Erythroblast (primary cell): Measurements from ENCODE around the gene PPP1CB.

Source experiments
- GATA1 ChIP-seq: IDR thresholded peaks from 2 replicates; pipeline ENCODE4 v1.6.1; 2011; ENCODE audit warnings: low read depth, mild to moderate bottlenecking, control low read depth, low read length, moderate library complexity
- POLR2A ChIP-seq: IDR thresholded peaks from 2 replicates; pipeline ENCODE4 v1.6.1; 2011; ENCODE audit warnings: mild to moderate bottlenecking, low read length

DNA sequence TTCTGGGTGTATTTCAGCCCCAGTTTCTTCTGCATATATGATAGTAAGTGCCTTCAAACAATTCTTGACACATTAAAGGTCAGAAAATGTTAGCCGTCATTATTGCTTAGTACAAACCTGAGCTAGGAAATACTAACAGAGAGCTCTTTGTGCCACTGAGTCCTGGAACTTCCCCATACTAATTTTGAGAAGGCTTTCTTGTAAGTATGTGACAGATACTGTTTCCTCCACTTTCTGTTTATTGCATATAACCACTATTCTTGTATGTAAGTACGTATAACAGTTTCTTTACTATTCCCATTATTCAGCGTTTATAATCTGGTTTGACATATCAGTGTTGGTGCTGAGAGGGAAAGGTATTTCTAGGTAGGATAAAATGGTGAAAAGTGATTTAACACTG, 9.8 kb downstream of the PPP1CB start:
- TF ChIP-seq POLR2A, result no peak
- TF ChIP-seq GATA1, result no peak
